Gastrocnemius medialis (tissue), 4 donors: Measurements from ENCODE around the gene ZEB2. TPM values are rescaled to one million over a fixed set of nuclear protein-coding genes. Genes with fewer than 3 reads are reported as not detected.

ENCODE experiments used
- ATAC-seq, 2 donors: fragments of 150-250 bp; one replicate each; pipeline ENCODE4 v1.9.1; 2016
- DNase-seq, 2 donors: peaks; one replicate each; pipeline ENCODE4 v3.0.0-alpha.2; 2019
- H3K27ac ChIP-seq, 4 donors: fragments of 200-600 bp; sonication (generic); 1 replicate in 1 of 4; 2 replicates in 3 of 4; pipeline ENCODE4 v1.5.1; 2016 to 2018; ENCODE audit warnings: mild to moderate bottlenecking in 2 of 4, moderate library complexity in 1 of 4
- H3K27me3 ChIP-seq, 3 donors: fragments of 200-600 bp; sonication (generic) in 2 of 3; 1 replicate in 1 of 3; 2 replicates in 2 of 3; pipeline versions ENCODE4 v1.5.1 to v1.6.0; 2016 to 2019; ENCODE audit warnings: mild to moderate bottlenecking in 1 of 3, moderate library complexity in 1 of 3
- H3K36me3 ChIP-seq, 2 donors: fragments of 200-600 bp; sonication (generic) in 1 of 2; one replicate each; pipeline ENCODE4 v1.5.1; 2017 to 2018
- H3K4me1 ChIP-seq, 2 donors: fragments of 200-600 bp; sonication (generic) in 1 of 2; one replicate each; pipeline ENCODE4 v1.5.1; 2016 to 2017; ENCODE audit warnings: mild to moderate bottlenecking in 2 of 2
- H3K4me3 ChIP-seq, 4 donors: fragments of 200-600 bp; sonication (generic) in 3 of 4; 1 replicate in 1 of 4; 2 replicates in 3 of 4; pipeline ENCODE4 v1.5.1; 2016 to 2019; ENCODE audit warnings: mild to moderate bottlenecking in 2 of 4
- H3K9me3 ChIP-seq, 3 donors: fragments of 200-600 bp; sonication (generic) in 2 of 3; 1 replicate in 1 of 3; 2 replicates in 2 of 3; pipeline ENCODE4 v1.5.1; 2016 to 2019
- CTCF ChIP-seq, 5 experiments: fragments of 450-650 bp in 3 of 5; fragments of 200-600 bp in 2 of 5; sonication (generic) in 2 of 5; IDR thresholded peaks in 4 of 5; conservative IDR thresholded peaks in 1 of 5; 1 replicate in 4 of 5; 2 replicates in 1 of 5; pipeline ENCODE4 v1.5.1; 2016 to 2019; ENCODE audit warnings: antibody characterized with exemption in 5 of 5, mild to moderate bottlenecking in 3 of 5, moderate library complexity in 3 of 5
- POLR2A ChIP-seq, 2 donors: fragments of 450-650 bp; IDR thresholded peaks; one replicate each; pipeline ENCODE4 v1.6.1; 2017; ENCODE audit warnings: antibody characterized with exemption in 2 of 2, mild to moderate bottlenecking in 2 of 2, moderate library complexity in 2 of 2
- in situ Hi-C, 4 donors: fragments of 200-750 bp; cut with MboI; loops; one replicate each; pipeline versions ENCODE4 v1.15.0 to v1.8.0; 2017; ENCODE audit warnings: low sequenced_read_pairs in 4 of 4
- intact Hi-C: fragments of 100-400 bp; cut with DNase I; formaldehyde crosslinking; loops from one replicate; pipeline ENCODE4 v1.15.1; 2023; ENCODE audit warnings: low total_unique reads
- total RNA-seq, 4 donors: library from RNA; depleted of rRNA; stranded (reverse); fragments of >200 nt; gene quantifications; one replicate each; pipeline versions ENCODE4 v1.1.0 to v1.2.3, GENCODE V29; 2016

The ZEB2 gene
- total RNA-seq, 4 donors from 2014 or later = 21.2 to 27.6 (median 22.9) TPM

- H3K27ac ChIP-seq = no peak overlapping the region
Measured at GRCh38 chr2:144389930-144390311, 130.0 kb downstream of the ZEB2 start.

GRCh38 chr2:144389151-144389929 lies 130.6 kb downstream of the ZEB2 start:
- no peak overlapping the region for H3K4me3 ChIP-seq
- no peaks in the 10 kb centered on the region for H3K27me3 ChIP-seq
- DNase-seq (no peak), ATAC-seq (no peak)
- in situ Hi-C loops = no loop called here
- no peak overlapping the region for H3K27ac ChIP-seq
- peaks cover 0 to 17% of the 10 kb centered on the region in 2 donors for H3K36me3 ChIP-seq
- intact Hi-C loops = no loop called here
- TF ChIP-seq POLR2A (IDR thresholded peaks at IDR 0.05) = no peak
- no peaks in the 10 kb centered on the region for H3K9me3 ChIP-seq
- H3K4me1 ChIP-seq = peaks cover 10 to 14% of the 10 kb centered on the region in 2 donors

More at GRCh38 chr2:144389930-144390311, 130.0 kb downstream of the ZEB2 start:
- H3K9me3 ChIP-seq = no peaks in the 10 kb centered on the region
- in situ Hi-C loops = loop anchor here in 1 of 4 donors (10.0 kb wide), 1 partner anchor 55 kb away; a partner anchor contains a TSS
- H3K36me3 ChIP-seq = peaks cover 0 to 17% of the 10 kb centered on the region in 2 donors
- DNase-seq (no peak), ATAC-seq (no peak)
- H3K4me1 ChIP-seq = peaks cover 10 to 14% of the 10 kb centered on the region in 2 donors
- H3K27me3 ChIP-seq = no peaks in the 10 kb centered on the region
- intact Hi-C loops = no loop called here
- no peak for TF ChIP-seq CTCF (IDR thresholded peaks at IDR 0.05 in 4 of 5, conservative IDR thresholded peaks at IDR 0.05 in 1 of 5)
- no peak overlapping the region for H3K4me3 ChIP-seq

GRCh38 chr2:144385381-144385780 lies 134.5 kb downstream of the ZEB2 start:
- in situ Hi-C loops = no loop called here
- no peak for DNase-seq
- Histone ChIP-seq H3K36me3 (peaks cover 0 to 13% of the 10 kb centered on the region in 2 donors), H3K4me1 (peaks cover 0 to under 1% of the 10 kb centered on the region in 2 donors), H3K4me3 (no peak overlapping the region), H3K27me3 (no peaks in the 10 kb centered on the region), H3K27ac (no peak overlapping the region), H3K9me3 (no peaks in the 10 kb centered on the region)
- TF ChIP-seq CTCF (IDR thresholded peaks at IDR 0.05 in 4 of 5, conservative IDR thresholded peaks at IDR 0.05 in 1 of 5) (no peak), POLR2A (IDR thresholded peaks at IDR 0.05) (no peak)
- intact Hi-C loops = no loop called here
- ATAC-seq = no peak

GRCh38 chr2:144383571-144384100 lies 136.3 kb downstream of the ZEB2 start:
- H3K27me3 ChIP-seq = no peaks in the 10 kb centered on the region
- H3K4me3 ChIP-seq = no peak overlapping the region
- no peak for DNase-seq
- H3K9me3 ChIP-seq = no peaks in the 10 kb centered on the region
- H3K4me1 ChIP-seq = no peaks in the 10 kb centered on the region
- in situ Hi-C loops = no loop called here
- TF ChIP-seq POLR2A (IDR thresholded peaks at IDR 0.05) (no peak), CTCF (IDR thresholded peaks at IDR 0.05 in 4 of 5, conservative IDR thresholded peaks at IDR 0.05 in 1 of 5) (no peak)
- H3K27ac ChIP-seq = no peak overlapping the region
- no peak for ATAC-seq
- H3K36me3 ChIP-seq = no peaks in the 10 kb centered on the region
- intact Hi-C loops = no loop called here

GRCh38 chr2:144382849-144383248 lies 137.1 kb downstream of the ZEB2 start:
- no peak for TF ChIP-seq POLR2A (IDR thresholded peaks at IDR 0.05)
- TF ChIP-seq CTCF (IDR thresholded peaks at IDR 0.05 in 4 of 5, conservative IDR thresholded peaks at IDR 0.05 in 1 of 5) = no peak
- no peak for DNase-seq
- Histone ChIP-seq H3K27ac (no peak overlapping the region), H3K36me3 (no peaks in the 10 kb centered on the region), H3K4me3 (no peak overlapping the region), H3K9me3 (no peaks in the 10 kb centered on the region), H3K27me3 (no peaks in the 10 kb centered on the region), H3K4me1 (no peaks in the 10 kb centered on the region)
- intact Hi-C loops = no loop called here
- no peak for ATAC-seq
- in situ Hi-C loops = no loop called here
